Neural crest cell (in vitro differentiated cells): ENCODE results near the gene RASGRP3. TPM values are rescaled to one million over a fixed set of nuclear protein-coding genes. Genes with fewer than 3 reads are reported as not detected.

Experiments
- DNase-seq: peaks from one replicate; pipeline ENCODE4 v3.0.0; 2021; ENCODE audit warnings: low read depth, mixed read lengths, low spot score
- H3K27ac Mint-ChIP-seq: one replicate; pipeline ENCODE4 v1.8.0; 2021; ENCODE audit warnings: mild to moderate bottlenecking, mixed read lengths; ENCODE audit not compliant: unreplicated experiment
- H3K27me3 Mint-ChIP-seq: 2 replicates; pipeline ENCODE4 v1.8.0; 2021; ENCODE audit warnings: low read depth, mild to moderate bottlenecking, mixed read lengths
- H3K36me3 Mint-ChIP-seq: 2 replicates; pipeline ENCODE4 v1.8.0; 2021; ENCODE audit warnings: low read depth, mild to moderate bottlenecking, mixed read lengths
- H3K4me1 Mint-ChIP-seq: 2 replicates; pipeline ENCODE4 v1.8.0; 2021; ENCODE audit warnings: mixed read lengths
- H3K4me3 Mint-ChIP-seq: one replicate; pipeline ENCODE4 v1.8.0; 2021; ENCODE audit warnings: mild to moderate bottlenecking, mixed read lengths
- H3K9me3 Mint-ChIP-seq: 2 replicates; pipeline ENCODE4 v1.8.0; 2021; ENCODE audit warnings: mixed read lengths
- CTCF ChIP-seq: fragments of 200-600 bp; sonication (generic); conservative IDR thresholded peaks from 2 replicates; pipeline ENCODE4 v1.5.0; 2021; ENCODE audit warnings: antibody characterized with exemption, mild to moderate bottlenecking
- total RNA-seq: library from RNA; stranded (reverse); gene quantifications from 2 replicates; pipeline ENCODE4 v1.2.1, GENCODE V29; 2021

The RASGRP3 gene
- total RNA-seq, 1 donor from 2014 or later = 0.07 TPM

GRCh38 chr2:33598561-33599174 lies 122.2 kb downstream of the RASGRP3 start:
- peaks cover 27% of the 10 kb centered on the region for H3K4me1 Mint-ChIP-seq
- no peaks in the 10 kb centered on the region for H3K36me3 Mint-ChIP-seq
- DNase-seq = peak; percentile 12
- no peak for TF ChIP-seq CTCF
- H3K27me3 Mint-ChIP-seq = no peaks in the 10 kb centered on the region
- H3K9me3 Mint-ChIP-seq = no peaks in the 10 kb centered on the region
- peak overlapping the region; percentile 97 for H3K27ac Mint-ChIP-seq
- H3K4me3 Mint-ChIP-seq = peak overlapping the region; percentile 98

GRCh38 chr2:33599175-33599942 lies 122.9 kb downstream of the RASGRP3 start, which contains the start of gene FAM98A:
TSS of gene FAM98A (minus strand) at chr2:33599299. CDS start at chr2:33599221, 78 bp downstream.
- peak within 1 kb of the TSS; percentile 97 for H3K27ac Mint-ChIP-seq
- no peaks in the 10 kb centered on the region for H3K27me3 Mint-ChIP-seq
- peaks cover 27% of the 10 kb centered on the region for H3K4me1 Mint-ChIP-seq
- peak; percentile 98 for DNase-seq
- no peaks in the 10 kb centered on the region for H3K9me3 Mint-ChIP-seq
- peak within 1 kb of the TSS; percentile 98 for H3K4me3 Mint-ChIP-seq
- TF ChIP-seq CTCF = peak; percentile 17
- H3K36me3 Mint-ChIP-seq = no peaks in the 10 kb centered on the region

GRCh38 chr2:33599943-33600192 lies 123.4 kb downstream of the RASGRP3 start:
- peak overlapping the region; percentile 98 for H3K4me3 Mint-ChIP-seq
- no peaks in the 10 kb centered on the region for H3K27me3 Mint-ChIP-seq
- H3K27ac Mint-ChIP-seq = no peak overlapping the region
- no peak for DNase-seq
- H3K4me1 Mint-ChIP-seq = peaks cover 27% of the 10 kb centered on the region
- no peaks in the 10 kb centered on the region for H3K36me3 Mint-ChIP-seq
- no peaks in the 10 kb centered on the region for H3K9me3 Mint-ChIP-seq
- TF ChIP-seq CTCF = no peak

- Mint-ChIP-seq H3K4me1 (peaks cover 26% of the 10 kb centered on the region), H3K36me3 (no peaks in the 10 kb centered on the region), H3K9me3 (no peaks in the 10 kb centered on the region), H3K27ac (no peak overlapping the region), H3K4me3 (peak overlapping the region; percentile 64), H3K27me3 (no peaks in the 10 kb centered on the region)
- TF ChIP-seq CTCF = no peak
- no peak for DNase-seq
Measured at GRCh38 chr2:33602201-33602830, 125.9 kb downstream of the RASGRP3 start.

- no peak overlapping the region for H3K4me3 Mint-ChIP-seq
- H3K27me3 Mint-ChIP-seq = no peaks in the 10 kb centered on the region
- H3K4me1 Mint-ChIP-seq = peaks cover 26% of the 10 kb centered on the region
- H3K9me3 Mint-ChIP-seq = no peaks in the 10 kb centered on the region
- no peak for TF ChIP-seq CTCF
- H3K36me3 Mint-ChIP-seq = no peaks in the 10 kb centered on the region
- H3K27ac Mint-ChIP-seq = no peak overlapping the region
- DNase-seq = no peak
Measured at GRCh38 chr2:33603416-33603815, 127.0 kb downstream of the RASGRP3 start.
